IPS DF 6.9 (cell line): ENCODE measurements around the gene PRR29.
"Not testable (repeated sequence)": the region's sequence is repeated elsewhere in the genome, so short reads cannot be mapped to it uniquely, and the experiment has no call there.

ENCODE experiments used
- DNase-seq: peaks from one replicate; pipeline ENCODE4 v3.0.0-alpha.2; 2013; ENCODE audit warnings: low read depth, low spot score
- H3K27ac ChIP-seq: one replicate; pipeline ENCODE4 v1.5.1; 2013; ENCODE audit warnings: low read length, control low read depth
- H3K27me3 ChIP-seq: 2 replicates; pipeline ENCODE4 v1.6.1; 2013; ENCODE audit warnings: mild to moderate bottlenecking, low read length; ENCODE audit not compliant: control insufficient read depth, insufficient read depth
- H3K36me3 ChIP-seq: 2 replicates; pipeline ENCODE4 v1.6.1; 2013; ENCODE audit warnings: low read length; ENCODE audit not compliant: control insufficient read depth, insufficient read depth
- H3K4me1 ChIP-seq: 2 replicates; pipeline ENCODE4 v1.6.1; 2013; ENCODE audit warnings: low read length; ENCODE audit not compliant: control insufficient read depth, insufficient read depth
- H3K4me3 ChIP-seq: 2 replicates; pipeline ENCODE4 v1.5.1; 2013; ENCODE audit warnings: mild to moderate bottlenecking, low read length
- H3K9me3 ChIP-seq: 2 replicates; pipeline ENCODE4 v1.6.1; 2013; ENCODE audit warnings: low read length, inconsistent platforms; ENCODE audit not compliant: control insufficient read depth, insufficient read depth
- WGBS: extraction: QIAGEN DNeasy Blood & Tissue Kit; methylation state at CpG from one replicate; pipeline ENCODE4 v1.1.7; 2013; ENCODE audit warnings: mixed read lengths, missing lambda C conversion rate; ENCODE audit not compliant: insufficient read length, insufficient coverage; 5-methylcytosine and 5-hydroxymethylcytosine counted together

The PRR29 gene

GRCh38 chr17:63974594-63975192 lies 23.5 kb upstream of the PRR29 start:
- Histone ChIP-seq H3K9me3 (no peaks in the 10 kb centered on the region), H3K4me3 (no peak overlapping the region), H3K27ac (no peak overlapping the region), H3K4me1 (no peaks in the 10 kb centered on the region), H3K36me3 (no peaks in the 10 kb centered on the region), H3K27me3 (no peaks in the 10 kb centered on the region)
- no CpG with 5 or more reads among the region's 10 CpGs for WGBS
- no peak for DNase-seq

DNA sequence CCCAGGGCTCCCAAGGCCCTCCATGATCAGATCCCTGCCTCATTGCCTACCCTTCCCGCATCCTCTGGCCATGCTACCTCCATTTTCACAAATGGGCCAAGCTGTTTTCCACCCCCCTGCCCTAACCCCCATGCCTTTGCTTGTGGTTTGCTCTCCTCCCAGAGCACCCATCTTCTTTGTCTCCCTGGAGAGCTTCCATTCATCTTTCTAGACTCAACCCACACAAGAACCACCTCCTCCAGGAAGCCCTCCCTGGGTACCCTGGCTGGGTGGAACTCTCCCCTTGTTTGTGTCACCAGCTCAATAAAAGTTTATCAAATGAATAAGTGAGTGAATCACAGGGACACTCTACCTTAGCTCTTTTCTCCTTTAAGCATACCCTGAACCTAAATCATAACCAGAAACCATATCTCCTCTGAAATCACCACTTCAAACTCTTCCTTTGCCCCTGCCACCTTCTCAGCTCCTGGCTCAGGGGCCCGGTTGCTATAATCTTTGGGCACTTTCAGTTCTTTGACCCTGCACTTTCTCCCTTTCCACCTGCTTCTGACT lies 22.5 kb upstream of the PRR29 start:
- no CpG with 5 or more reads among the region's 2 CpGs for WGBS
- H3K4me1 ChIP-seq: no peaks in the 10 kb centered on the region
- no peaks in the 10 kb centered on the region for H3K27me3 ChIP-seq
- DNase-seq: no peak
- H3K9me3 ChIP-seq: no peaks in the 10 kb centered on the region
- no peak overlapping the region for H3K27ac ChIP-seq
- no peaks in the 10 kb centered on the region for H3K36me3 ChIP-seq
- H3K4me3 ChIP-seq: no peak overlapping the region

GRCh38 chr17:63976702-63977101 lies 21.4 kb upstream of the PRR29 start:
- Histone ChIP-seq H3K27me3 (no peaks in the 10 kb centered on the region), H3K4me3 (no peak overlapping the region), H3K27ac (no peak overlapping the region), H3K9me3 (no peaks in the 10 kb centered on the region), H3K4me1 (no peaks in the 10 kb centered on the region), H3K36me3 (no peaks in the 10 kb centered on the region)
- no CpG with 5 or more reads among the region's 3 CpGs for WGBS
- no peak for DNase-seq

GRCh38 chr17:63978272-63979200 lies 19.6 kb upstream of the PRR29 start:
- no CpG with 5 or more reads among the region's 13 CpGs for WGBS
- no peaks in the 10 kb centered on the region for H3K9me3 ChIP-seq
- no peaks in the 10 kb centered on the region for H3K4me1 ChIP-seq
- H3K4me3 ChIP-seq: no peak overlapping the region
- H3K27ac ChIP-seq: no peak overlapping the region
- H3K36me3 ChIP-seq: no peaks in the 10 kb centered on the region
- no peaks in the 10 kb centered on the region for H3K27me3 ChIP-seq
- no peak for DNase-seq

- not testable (repeated sequence) for H3K36me3 ChIP-seq, H3K27me3 ChIP-seq, H3K4me3 ChIP-seq, H3K27ac ChIP-seq, H3K4me1 ChIP-seq, H3K9me3 ChIP-seq, DNase-seq
- no CpG with 5 or more reads among the region's 2 CpGs for WGBS
These were observed 15.5 kb upstream of the PRR29 start for GRCh38 chr17:63982641-63983040.

GRCh38 chr17:63983320-63983719 lies 14.8 kb upstream of the PRR29 start:
- H3K9me3 ChIP-seq: no peaks in the 10 kb centered on the region
- no peaks in the 10 kb centered on the region for H3K27me3 ChIP-seq
- H3K27ac ChIP-seq: no peak overlapping the region
- DNase-seq: no peak
- H3K4me3 ChIP-seq: no peak overlapping the region
- no peaks in the 10 kb centered on the region for H3K36me3 ChIP-seq
- H3K4me1 ChIP-seq: 0 out of 2 replicates have a peak, but pooled peaks cover 1% of the 10 kb centered on the region
- WGBS: no CpG with 5 or more reads among the region's 7 CpGs

DNA sequence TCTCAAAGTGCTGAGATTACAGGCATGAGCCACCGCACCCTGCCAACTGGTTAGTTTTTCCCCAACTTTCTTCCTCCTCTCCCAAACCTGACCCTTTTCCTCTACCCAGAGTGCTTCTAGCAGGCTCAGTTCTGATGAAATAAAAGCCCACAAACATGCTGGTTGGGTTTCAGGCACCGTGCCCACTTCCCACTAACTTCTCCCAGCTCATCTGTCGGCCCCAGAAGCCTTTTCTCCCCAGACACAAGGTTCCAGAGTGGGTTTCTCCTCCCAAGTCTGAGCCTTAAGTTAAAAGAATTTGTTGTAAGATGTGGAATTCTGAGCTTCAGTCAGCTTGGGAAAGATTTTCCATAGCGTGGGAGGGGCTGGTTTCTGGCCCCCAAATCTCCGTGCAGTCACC lies 13.9 kb upstream of the PRR29 start:
- no peaks in the 10 kb centered on the region for H3K9me3 ChIP-seq
- no peak overlapping the region for H3K27ac ChIP-seq
- WGBS: no CpG with 5 or more reads among the region's 5 CpGs
- H3K4me3 ChIP-seq: no peak overlapping the region
- H3K27me3 ChIP-seq: no peaks in the 10 kb centered on the region
- DNase-seq: no peak
- peaks cover 1% of the 10 kb centered on the region; the same call in 1 of the 2 replicates for H3K4me1 ChIP-seq
- no peaks in the 10 kb centered on the region for H3K36me3 ChIP-seq

DNA sequence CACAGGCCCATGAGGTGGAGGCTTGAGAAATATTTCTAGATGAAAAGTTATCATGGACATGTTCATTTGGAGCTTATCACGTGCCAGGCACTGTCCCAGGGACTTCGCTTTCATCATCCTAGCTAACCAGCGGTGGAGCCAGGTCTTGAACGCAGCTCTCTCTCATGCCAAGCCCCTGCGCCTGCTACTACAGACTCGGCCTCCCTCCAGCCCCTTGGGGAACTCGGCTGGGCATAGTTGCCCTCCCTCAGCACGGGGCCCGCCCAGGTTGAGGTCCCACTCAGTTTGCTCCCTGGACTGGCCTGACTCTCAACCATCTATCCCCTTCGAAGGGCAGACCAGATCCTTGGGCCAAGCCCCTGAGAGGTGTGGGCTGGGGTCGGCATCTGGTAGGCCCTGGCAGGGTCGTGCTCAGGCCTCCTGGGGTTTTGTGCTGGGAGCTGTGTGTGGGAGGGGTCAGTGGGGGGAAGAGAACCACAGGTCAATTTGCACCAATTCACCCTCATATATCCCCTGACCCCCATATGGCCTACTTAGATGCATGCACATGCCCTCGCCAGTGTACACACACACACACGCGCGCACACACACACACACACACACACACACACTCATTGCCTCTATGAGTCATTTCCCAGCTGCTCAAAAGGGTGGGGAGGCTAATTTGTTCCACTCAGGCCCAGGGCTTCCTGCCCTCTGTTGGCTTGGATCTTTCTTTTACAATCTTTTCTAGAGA lies 13.3 kb upstream of the PRR29 start:
- no peak for DNase-seq
- no peak overlapping the region for H3K27ac ChIP-seq
- no peak overlapping the region for H3K4me3 ChIP-seq
- no CpG with 5 or more reads among the region's 16 CpGs for WGBS
- H3K36me3 ChIP-seq: no peaks in the 10 kb centered on the region
- peaks cover 1% of the 10 kb centered on the region; the same call in 1 of the 2 replicates for H3K4me1 ChIP-seq
- no peaks in the 10 kb centered on the region for H3K9me3 ChIP-seq
- H3K27me3 ChIP-seq: no peaks in the 10 kb centered on the region

GRCh38 chr17:63985387-63986140 lies 12.6 kb upstream of the PRR29 start:
- H3K4me1 ChIP-seq: peaks cover 1% of the 10 kb centered on the region; the same call in 1 of the 2 replicates
- H3K4me3 ChIP-seq: no peak overlapping the region
- no peaks in the 10 kb centered on the region for H3K9me3 ChIP-seq
- no peak for DNase-seq
- no peaks in the 10 kb centered on the region for H3K36me3 ChIP-seq
- no CpG with 5 or more reads among the region's 13 CpGs for WGBS
- H3K27me3 ChIP-seq: no peaks in the 10 kb centered on the region
- H3K27ac ChIP-seq: no peak overlapping the region
